ENCODE measurements around the gene TMEM200C. TPM values are rescaled to one million over a fixed set of nuclear protein-coding genes. Genes with fewer than 3 reads are reported as not detected.

The TMEM200C gene
- total RNA-seq, 1 donor = under 0.01 TPM

DNA sequence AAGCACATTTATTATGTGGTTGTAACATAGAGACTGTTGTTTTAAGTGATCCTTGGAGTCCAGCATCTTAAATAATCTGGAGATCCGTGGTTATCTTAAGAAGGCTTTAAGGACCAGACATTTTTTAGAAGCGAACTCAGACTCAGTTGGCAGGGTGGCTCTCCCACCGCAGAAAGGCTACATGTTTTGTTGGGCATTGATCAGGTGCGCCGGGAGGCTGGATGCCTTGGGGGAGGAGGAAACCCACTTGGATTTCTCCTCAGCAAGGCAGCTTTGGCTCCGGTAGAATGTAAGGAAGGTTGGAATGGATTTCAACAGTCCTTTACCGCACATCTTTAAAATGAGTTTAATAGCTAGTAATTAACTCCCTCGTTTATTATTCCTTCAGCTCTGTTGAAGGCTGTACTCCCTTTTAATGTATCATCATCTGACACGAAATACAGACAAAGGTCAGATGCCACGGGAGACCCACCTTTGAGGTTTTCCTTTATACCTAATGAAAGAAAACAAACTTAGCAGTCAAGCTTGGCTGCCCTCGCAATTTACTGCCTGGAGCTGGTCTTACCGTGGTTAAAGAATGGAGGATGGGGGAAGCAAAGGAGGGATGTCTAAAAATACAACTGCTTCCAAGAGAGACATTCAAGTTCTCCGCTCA is 1.2 kb downstream of the TMEM200C start:
- Histone ChIP-seq H3K4me3 (ENCODE audit: insufficient read depth, low read length) (no peak overlapping the region), H3K9me3 (ENCODE audit: low read depth, low read length) (no peaks in the 10 kb centered on the region), H3K27me3 (ENCODE audit: insufficient read depth, low read length) (peaks cover 51% of the 10 kb centered on the region), H4K20me1 (ENCODE audit: insufficient read depth, low read length) (no peaks in the 10 kb centered on the region), H2AFZ (ENCODE audit: low read length) (no peak overlapping the region), H3K4me2 (ENCODE audit: insufficient read depth, low read length) (no peak overlapping the region), H3K27ac (ENCODE audit: low read depth, low read length) (no peak overlapping the region), H3K36me3 (ENCODE audit: insufficient read depth, low read length) (no peaks in the 10 kb centered on the region), H3K4me1 (ENCODE audit: insufficient read depth, low read length) (no peaks in the 10 kb centered on the region), H3K79me2 (ENCODE audit: insufficient read depth, low read length) (no peaks in the 10 kb centered on the region)
- peak; percentile 56 for DNase-seq (ENCODE audit: insufficient read length, low spot score, missing footprints)
- TF ChIP-seq, protein P1, sequence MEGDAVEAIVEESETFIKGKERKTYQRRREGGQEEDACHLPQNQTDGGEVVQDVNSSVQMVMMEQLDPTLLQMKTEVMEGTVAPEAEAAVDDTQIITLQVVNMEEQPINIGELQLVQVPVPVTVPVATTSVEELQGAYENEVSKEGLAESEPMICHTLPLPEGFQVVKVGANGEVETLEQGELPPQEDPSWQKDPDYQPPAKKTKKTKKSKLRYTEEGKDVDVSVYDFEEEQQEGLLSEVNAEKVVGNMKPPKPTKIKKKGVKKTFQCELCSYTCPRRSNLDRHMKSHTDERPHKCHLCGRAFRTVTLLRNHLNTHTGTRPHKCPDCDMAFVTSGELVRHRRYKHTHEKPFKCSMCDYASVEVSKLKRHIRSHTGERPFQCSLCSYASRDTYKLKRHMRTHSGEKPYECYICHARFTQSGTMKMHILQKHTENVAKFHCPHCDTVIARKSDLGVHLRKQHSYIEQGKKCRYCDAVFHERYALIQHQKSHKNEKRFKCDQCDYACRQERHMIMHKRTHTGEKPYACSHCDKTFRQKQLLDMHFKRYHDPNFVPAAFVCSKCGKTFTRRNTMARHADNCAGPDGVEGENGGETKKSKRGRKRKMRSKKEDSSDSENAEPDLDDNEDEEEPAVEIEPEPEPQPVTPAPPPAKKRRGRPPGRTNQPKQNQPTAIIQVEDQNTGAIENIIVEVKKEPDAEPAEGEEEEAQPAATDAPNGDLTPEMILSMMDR (IDR thresholded peaks at IDR 0.05; ENCODE audit: extremely low read depth, low read depth, low read length) = no peak

DNA sequence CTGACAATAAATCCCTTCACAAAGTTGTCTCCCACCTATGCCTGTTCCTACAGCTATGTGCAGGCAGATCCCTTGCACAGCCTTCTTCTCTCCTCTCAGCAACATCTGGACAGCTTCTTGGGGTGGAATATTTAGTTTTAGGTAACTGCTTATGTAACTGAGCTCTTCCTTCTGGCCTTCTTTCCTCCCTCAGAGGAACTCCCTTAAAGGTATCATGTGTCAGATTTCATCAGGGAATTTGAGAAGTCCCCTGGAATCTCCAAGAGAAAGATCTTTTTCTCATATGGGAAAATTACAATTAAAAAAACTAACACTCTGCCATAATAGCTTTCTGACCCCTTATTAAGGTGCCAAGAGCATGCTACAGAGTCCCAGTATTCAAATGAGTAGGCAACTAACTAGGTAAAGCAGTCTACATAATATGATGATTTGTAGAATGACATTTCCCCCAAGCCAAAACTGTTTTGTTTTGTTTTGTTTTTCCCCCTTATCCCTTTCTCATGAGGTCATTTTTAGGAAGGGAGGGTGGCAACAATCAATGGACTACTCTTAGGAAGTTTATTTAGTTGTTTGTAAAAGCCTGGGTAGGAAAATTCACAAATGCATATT is 2.4 kb downstream of the TMEM200C start:
- Histone ChIP-seq H3K79me2 (ENCODE audit: insufficient read depth, low read length) (no peaks in the 10 kb centered on the region), H3K27me3 (ENCODE audit: insufficient read depth, low read length) (peaks cover 51% of the 10 kb centered on the region), H3K36me3 (ENCODE audit: insufficient read depth, low read length) (no peaks in the 10 kb centered on the region), H3K4me3 (ENCODE audit: insufficient read depth, low read length) (no peak overlapping the region), H2AFZ (ENCODE audit: low read length) (no peak overlapping the region), H3K27ac (ENCODE audit: low read depth, low read length) (no peak overlapping the region), H3K4me1 (ENCODE audit: insufficient read depth, low read length) (no peaks in the 10 kb centered on the region), H3K9me3 (ENCODE audit: low read depth, low read length) (no peaks in the 10 kb centered on the region), H4K20me1 (ENCODE audit: insufficient read depth, low read length) (no peaks in the 10 kb centered on the region), H3K4me2 (ENCODE audit: insufficient read depth, low read length) (no peak overlapping the region)
- TF ChIP-seq, protein P1 (IDR thresholded peaks at IDR 0.05; ENCODE audit: extremely low read depth, low read depth, low read length) = no peak
- peak; percentile 65 for DNase-seq (ENCODE audit: insufficient read length, low spot score, missing footprints)

DNA sequence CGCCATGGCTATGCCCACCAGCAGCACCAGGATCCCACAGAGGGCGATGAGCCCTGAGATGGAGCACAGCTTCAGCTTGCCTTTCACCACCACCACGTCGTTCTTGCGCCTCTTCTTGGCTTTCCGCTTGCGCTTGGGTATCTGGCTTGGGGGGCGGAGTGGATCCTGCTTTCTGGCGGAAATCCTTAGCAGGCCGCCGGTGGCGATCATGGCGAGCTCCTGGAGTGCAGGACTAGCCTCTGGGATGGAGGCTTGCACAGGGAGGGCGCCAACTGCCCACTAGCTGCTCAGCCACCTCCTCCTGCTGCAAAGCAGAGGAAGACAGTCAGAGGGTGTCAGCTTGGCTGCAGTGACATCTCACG is 3.5 kb downstream of the TMEM200C start:
- no peaks in the 10 kb centered on the region for H3K9me3 ChIP-seq (ENCODE audit: low read depth, low read length)
- H3K79me2 ChIP-seq (ENCODE audit: insufficient read depth, low read length) = no peaks in the 10 kb centered on the region
- no peaks in the 10 kb centered on the region for H3K4me1 ChIP-seq (ENCODE audit: insufficient read depth, low read length)
- H2AFZ ChIP-seq (ENCODE audit: low read length) = no peak overlapping the region
- H3K36me3 ChIP-seq (ENCODE audit: insufficient read depth, low read length) = no peaks in the 10 kb centered on the region
- H4K20me1 ChIP-seq (ENCODE audit: insufficient read depth, low read length) = no peaks in the 10 kb centered on the region
- H3K4me3 ChIP-seq (ENCODE audit: insufficient read depth, low read length) = no peak overlapping the region
- DNase-seq (ENCODE audit: insufficient read length, low spot score, missing footprints) = peak; percentile 78
- no peak overlapping the region for H3K27ac ChIP-seq (ENCODE audit: low read depth, low read length)
- TF ChIP-seq, protein P1 (IDR thresholded peaks at IDR 0.05; ENCODE audit: extremely low read depth, low read depth, low read length) = no peak
- H3K4me2 ChIP-seq (ENCODE audit: insufficient read depth, low read length) = no peak overlapping the region
- peaks cover 47% of the 10 kb centered on the region for H3K27me3 ChIP-seq (ENCODE audit: insufficient read depth, low read length)

DNA sequence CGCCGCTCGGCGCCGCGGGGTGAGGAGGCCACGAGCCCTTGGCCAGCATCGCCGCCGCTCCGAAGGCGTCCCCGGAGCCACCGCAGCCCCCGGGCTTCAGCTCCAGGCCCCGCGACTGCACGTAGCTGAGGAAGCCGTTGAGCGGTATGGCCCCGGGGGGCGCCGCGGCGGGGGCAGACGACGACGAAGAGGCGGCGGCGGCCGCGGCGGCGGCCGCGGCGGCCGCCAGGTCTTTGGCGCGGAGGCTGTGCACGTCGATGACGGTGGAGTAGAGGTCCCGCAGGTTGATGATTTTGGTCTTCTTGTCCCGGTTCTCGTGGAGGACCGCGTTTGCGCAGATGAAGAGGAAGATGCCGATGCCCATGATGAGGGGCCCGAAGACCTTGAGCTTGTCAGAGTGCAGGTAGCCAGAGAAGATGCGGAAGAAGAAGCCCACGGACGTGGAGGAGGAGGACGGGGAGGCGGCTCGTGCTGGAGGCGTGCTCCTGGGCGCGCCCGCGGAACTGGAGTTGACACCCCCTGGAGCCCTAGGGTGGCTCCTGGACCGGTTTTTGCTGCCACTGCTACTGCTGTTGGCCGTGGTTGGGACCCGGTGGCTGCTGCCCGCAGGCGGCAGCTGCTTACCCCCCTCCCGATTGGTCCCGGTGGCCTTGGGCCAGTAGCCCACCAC is 4.0 kb downstream of the TMEM200C start:
- Histone ChIP-seq H3K4me3 (ENCODE audit: insufficient read depth, low read length) (no peak overlapping the region), H3K79me2 (ENCODE audit: insufficient read depth, low read length) (no peaks in the 10 kb centered on the region), H3K36me3 (ENCODE audit: insufficient read depth, low read length) (no peaks in the 10 kb centered on the region), H2AFZ (ENCODE audit: low read length) (no peak overlapping the region), H3K4me1 (ENCODE audit: insufficient read depth, low read length) (no peaks in the 10 kb centered on the region), H4K20me1 (ENCODE audit: insufficient read depth, low read length) (no peaks in the 10 kb centered on the region), H3K9me3 (ENCODE audit: low read depth, low read length) (no peaks in the 10 kb centered on the region), H3K27me3 (ENCODE audit: insufficient read depth, low read length) (peaks cover 42% of the 10 kb centered on the region), H3K27ac (ENCODE audit: low read depth, low read length) (no peak overlapping the region), H3K4me2 (ENCODE audit: insufficient read depth, low read length) (no peak overlapping the region)
- peak; percentile 77 for DNase-seq (ENCODE audit: insufficient read length, low spot score, missing footprints)
- TF ChIP-seq, protein P1 (IDR thresholded peaks at IDR 0.05; ENCODE audit: extremely low read depth, low read depth, low read length) = no peak
